ENCODE measurements around the gene PLIN3. TPM values are rescaled to one million over a fixed set of nuclear protein-coding genes. Genes with fewer than 3 reads are reported as not detected.

Gene PLIN3
- total and polyA plus RNA-seq, 9 of the 15 experiments (the other 6 are each of a cell fraction or from before 2014, with no cell fraction given) = 7.5 to 75.6 (median 43.1) TPM

DNA sequence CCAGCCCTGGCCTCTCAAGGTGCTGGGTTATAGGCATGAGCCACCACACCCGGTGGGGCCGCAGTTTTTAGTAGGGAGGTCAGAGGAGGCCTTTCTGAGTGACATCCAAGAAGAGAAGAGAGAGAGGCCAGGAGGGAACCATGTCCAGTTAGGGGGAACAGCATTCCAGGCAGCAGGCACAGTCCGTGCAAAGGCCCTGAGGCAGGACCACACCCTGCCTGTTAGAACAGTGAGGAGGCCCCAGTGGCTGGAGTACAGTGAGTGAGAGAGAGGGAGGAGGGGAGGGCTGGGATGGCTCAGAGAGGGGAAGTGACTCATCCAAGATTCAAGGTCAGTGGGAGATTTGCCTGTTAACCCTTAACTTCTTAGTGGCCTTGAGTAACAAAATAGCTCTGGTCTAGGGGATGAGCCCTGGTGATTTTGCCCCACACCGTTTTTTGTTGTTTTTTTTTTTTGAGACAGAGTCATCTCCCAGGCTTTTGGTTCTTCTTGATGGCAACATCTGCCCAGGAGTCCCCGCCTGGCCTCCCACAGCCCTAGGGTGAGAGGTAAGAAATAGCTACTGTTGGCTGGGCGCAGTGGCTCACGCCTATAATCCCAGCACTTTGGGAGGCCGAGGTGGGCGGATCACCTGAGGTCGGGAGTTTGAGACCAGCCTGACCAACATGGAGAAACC lies 2.7 kb upstream of the PLIN3 start (continued):
- TF ChIP-seq, protein P1, sequence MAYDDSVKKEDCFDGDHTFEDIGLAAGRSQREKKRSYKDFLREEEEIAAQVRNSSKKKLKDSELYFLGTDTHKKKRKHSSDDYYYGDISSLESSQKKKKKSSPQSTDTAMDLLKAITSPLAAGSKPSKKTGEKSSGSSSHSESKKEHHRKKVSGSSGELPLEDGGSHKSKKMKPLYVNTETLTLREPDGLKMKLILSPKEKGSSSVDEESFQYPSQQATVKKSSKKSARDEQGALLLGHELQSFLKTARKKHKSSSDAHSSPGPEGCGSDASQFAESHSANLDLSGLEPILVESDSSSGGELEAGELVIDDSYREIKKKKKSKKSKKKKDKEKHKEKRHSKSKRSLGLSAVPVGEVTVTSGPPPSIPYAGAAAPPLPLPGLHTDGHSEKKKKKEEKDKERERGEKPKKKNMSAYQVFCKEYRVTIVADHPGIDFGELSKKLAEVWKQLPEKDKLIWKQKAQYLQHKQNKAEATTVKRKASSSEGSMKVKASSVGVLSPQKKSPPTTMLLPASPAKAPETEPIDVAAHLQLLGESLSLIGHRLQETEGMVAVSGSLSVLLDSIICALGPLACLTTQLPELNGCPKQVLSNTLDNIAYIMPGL (CRISPR knock-in tag; IDR thresholded peaks at IDR 0.05) = no peak
- no peak for TF ChIP-seq HMGN3 (IDR thresholded peaks at IDR 0.05; ENCODE audit: borderline replicate concordance, extremely low read depth, insufficient read length, low read depth, low read length)
- TF ChIP-seq, protein P2, sequence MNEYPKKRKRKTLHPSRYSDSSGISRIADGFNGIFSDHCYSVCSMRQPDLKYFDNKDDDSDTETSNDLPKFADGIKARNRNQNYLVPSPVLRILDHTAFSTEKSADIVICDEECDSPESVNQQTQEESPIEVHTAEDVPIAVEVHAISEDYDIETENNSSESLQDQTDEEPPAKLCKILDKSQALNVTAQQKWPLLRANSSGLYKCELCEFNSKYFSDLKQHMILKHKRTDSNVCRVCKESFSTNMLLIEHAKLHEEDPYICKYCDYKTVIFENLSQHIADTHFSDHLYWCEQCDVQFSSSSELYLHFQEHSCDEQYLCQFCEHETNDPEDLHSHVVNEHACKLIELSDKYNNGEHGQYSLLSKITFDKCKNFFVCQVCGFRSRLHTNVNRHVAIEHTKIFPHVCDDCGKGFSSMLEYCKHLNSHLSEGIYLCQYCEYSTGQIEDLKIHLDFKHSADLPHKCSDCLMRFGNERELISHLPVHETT (CRISPR knock-in tag; conservative IDR thresholded peaks at IDR 0.05 in 1 of 2, IDR thresholded peaks at IDR 0.05 in 1 of 2) = 0 out of 4 replicates have a peak, but pooled peaks of 1 of the 2 experiments have one; percentile 35
- TF ChIP-seq ZNF445 (CRISPR knock-in tag; IDR thresholded peaks at IDR 0.05; ENCODE audit: low read depth) = no peak
- TF ChIP-seq, protein P3, sequence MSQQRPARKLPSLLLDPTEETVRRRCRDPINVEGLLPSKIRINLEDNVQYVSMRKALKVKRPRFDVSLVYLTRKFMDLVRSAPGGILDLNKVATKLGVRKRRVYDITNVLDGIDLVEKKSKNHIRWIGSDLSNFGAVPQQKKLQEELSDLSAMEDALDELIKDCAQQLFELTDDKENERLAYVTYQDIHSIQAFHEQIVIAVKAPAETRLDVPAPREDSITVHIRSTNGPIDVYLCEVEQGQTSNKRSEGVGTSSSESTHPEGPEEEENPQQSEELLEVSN (IDR thresholded peaks at IDR 0.05; ENCODE audit: borderline replicate concordance in 1 of 2, extremely low read depth in 1 of 2, insufficient read depth in 1 of 2, insufficient read length in 1 of 2, low read depth in 1 of 2, low read length in 1 of 2, poor library complexity in 1 of 2, severe bottlenecking in 1 of 2) = no peak
- peak; percentile 60; the same call in 1 of the 2 replicates for TF ChIP-seq CREM (IDR thresholded peaks at IDR 0.05; ENCODE audit: low read depth)
- TF ChIP-seq HDAC3 (IDR thresholded peaks at IDR 0.05; ENCODE audit: borderline replicate concordance, partially characterized antibody) = peak; percentile 50
- no peak for TF ChIP-seq SREBF1 (IDR thresholded peaks at IDR 0.05; ENCODE audit: borderline replicate concordance, low read depth, low read length)
- no peak for TF ChIP-seq TAL1 (IDR thresholded peaks at IDR 0.05)
- TF ChIP-seq ZC3H4 (CRISPR knock-in tag; IDR thresholded peaks at IDR 0.05; ENCODE audit: borderline replicate concordance) = no peak
- no peak for TF ChIP-seq PTTG1 (tag; IDR thresholded peaks at IDR 0.05; ENCODE audit: low read depth)
- TF ChIP-seq, protein P4, sequence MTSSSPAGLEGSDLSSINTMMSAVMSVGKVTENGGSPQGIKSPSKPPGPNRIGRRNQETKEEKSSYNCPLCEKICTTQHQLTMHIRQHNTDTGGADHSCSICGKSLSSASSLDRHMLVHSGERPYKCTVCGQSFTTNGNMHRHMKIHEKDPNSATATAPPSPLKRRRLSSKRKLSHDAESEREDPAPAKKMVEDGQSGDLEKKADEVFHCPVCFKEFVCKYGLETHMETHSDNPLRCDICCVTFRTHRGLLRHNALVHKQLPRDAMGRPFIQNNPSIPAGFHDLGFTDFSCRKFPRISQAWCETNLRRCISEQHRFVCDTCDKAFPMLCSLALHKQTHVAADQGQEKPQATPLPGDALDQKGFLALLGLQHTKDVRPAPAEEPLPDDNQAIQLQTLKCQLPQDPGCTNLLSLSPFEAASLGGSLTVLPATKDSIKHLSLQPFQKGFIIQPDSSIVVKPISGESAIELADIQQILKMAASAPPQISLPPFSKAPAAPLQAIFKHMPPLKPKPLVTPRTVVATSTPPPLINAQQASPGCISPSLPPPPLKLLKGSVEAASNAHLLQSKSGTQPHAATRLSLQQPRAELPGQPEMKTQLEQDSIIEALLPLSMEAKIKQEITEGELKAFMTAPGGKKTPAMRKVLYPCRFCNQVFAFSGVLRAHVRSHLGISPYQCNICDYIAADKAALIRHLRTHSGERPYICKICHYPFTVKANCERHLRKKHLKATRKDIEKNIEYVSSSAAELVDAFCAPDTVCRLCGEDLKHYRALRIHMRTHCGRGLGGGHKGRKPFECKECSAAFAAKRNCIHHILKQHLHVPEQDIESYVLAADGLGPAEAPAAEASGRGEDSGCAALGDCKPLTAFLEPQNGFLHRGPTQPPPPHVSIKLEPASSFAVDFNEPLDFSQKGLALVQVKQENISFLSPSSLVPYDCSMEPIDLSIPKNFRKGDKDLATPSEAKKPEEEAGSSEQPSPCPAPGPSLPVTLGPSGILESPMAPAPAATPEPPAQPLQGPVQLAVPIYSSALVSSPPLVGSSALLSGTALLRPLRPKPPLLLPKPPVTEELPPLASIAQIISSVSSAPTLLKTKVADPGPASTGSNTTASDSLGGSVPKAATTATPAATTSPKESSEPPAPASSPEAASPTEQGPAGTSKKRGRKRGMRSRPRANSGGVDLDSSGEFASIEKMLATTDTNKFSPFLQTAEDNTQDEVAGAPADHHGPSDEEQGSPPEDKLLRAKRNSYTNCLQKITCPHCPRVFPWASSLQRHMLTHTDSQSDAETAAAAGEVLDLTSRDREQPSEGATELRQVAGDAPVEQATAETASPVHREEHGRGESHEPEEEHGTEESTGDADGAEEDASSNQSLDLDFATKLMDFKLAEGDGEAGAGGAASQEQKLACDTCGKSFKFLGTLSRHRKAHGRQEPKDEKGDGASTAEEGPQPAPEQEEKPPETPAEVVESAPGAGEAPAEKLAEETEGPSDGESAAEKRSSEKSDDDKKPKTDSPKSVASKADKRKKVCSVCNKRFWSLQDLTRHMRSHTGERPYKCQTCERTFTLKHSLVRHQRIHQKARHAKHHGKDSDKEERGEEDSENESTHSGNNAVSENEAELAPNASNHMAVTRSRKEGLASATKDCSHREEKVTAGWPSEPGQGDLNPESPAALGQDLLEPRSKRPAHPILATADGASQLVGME (CRISPR knock-in tag; IDR thresholded peaks at IDR 0.05) = no peak
- no peak for TF ChIP-seq ZNF778 (CRISPR knock-in tag; IDR thresholded peaks at IDR 0.05)
- TF ChIP-seq ZFP30 (CRISPR knock-in tag; IDR thresholded peaks at IDR 0.05; ENCODE audit: borderline replicate concordance) = no peak
- TF ChIP-seq MECOM (CRISPR knock-in tag; IDR thresholded peaks at IDR 0.05) = peak; percentile 71; the same call in 1 of the 2 replicates

Measured in K562 (cell line).